Measurements from ENCODE around the gene AGAP1. TPM values are rescaled to one million over a fixed set of nuclear protein-coding genes. Genes with fewer than 3 reads are reported as not detected.

AGAP1 gene
- total RNA-seq, 1 donor = 18.5 TPM

GRCh38 chr2:235860111-235860510 lies 366.3 kb downstream of the AGAP1 start:
- Histone ChIP-seq H3K79me2 (ENCODE audit: insufficient read depth, low read length) (no peaks in the 10 kb centered on the region), H3K27me3 (ENCODE audit: insufficient read depth, low read length) (no peaks in the 10 kb centered on the region), H3K4me3 (ENCODE audit: insufficient read depth, low read length) (no peak overlapping the region), H3K4me1 (ENCODE audit: insufficient read depth, low read length) (no peaks in the 10 kb centered on the region), H2AFZ (ENCODE audit: low read length) (no peak overlapping the region), H3K9me3 (ENCODE audit: low read depth, low read length) (no peaks in the 10 kb centered on the region), H3K36me3 (ENCODE audit: insufficient read depth, low read length) (no peaks in the 10 kb centered on the region), H3K4me2 (ENCODE audit: insufficient read depth, low read length) (no peak overlapping the region), H4K20me1 (ENCODE audit: insufficient read depth, low read length) (peaks cover 6% of the 10 kb centered on the region), H3K27ac (ENCODE audit: low read depth, low read length) (no peak overlapping the region)
- no peak for DNase-seq (ENCODE audit: insufficient read length, low spot score, missing footprints)
- TF ChIP-seq CTCF (IDR thresholded peaks at IDR 0.05; ENCODE audit: extremely low read depth, low read depth, low read length) = no peak

- no peak for TF ChIP-seq CTCF (IDR thresholded peaks at IDR 0.05; ENCODE audit: extremely low read depth, low read depth, low read length)
- no peak overlapping the region for H3K4me2 ChIP-seq (ENCODE audit: insufficient read depth, low read length)
- no peak for DNase-seq (ENCODE audit: insufficient read length, low spot score, missing footprints)
- H3K4me1 ChIP-seq (ENCODE audit: insufficient read depth, low read length) = no peaks in the 10 kb centered on the region
- no peak overlapping the region for H2AFZ ChIP-seq (ENCODE audit: low read length)
- no peak overlapping the region for H3K4me3 ChIP-seq (ENCODE audit: insufficient read depth, low read length)
- no peaks in the 10 kb centered on the region for H3K9me3 ChIP-seq (ENCODE audit: low read depth, low read length)
- no peak overlapping the region for H3K27ac ChIP-seq (ENCODE audit: low read depth, low read length)
- no peaks in the 10 kb centered on the region for H3K79me2 ChIP-seq (ENCODE audit: insufficient read depth, low read length)
- no peaks in the 10 kb centered on the region for H3K27me3 ChIP-seq (ENCODE audit: insufficient read depth, low read length)
- peaks cover 6% of the 10 kb centered on the region for H4K20me1 ChIP-seq (ENCODE audit: insufficient read depth, low read length)
- H3K36me3 ChIP-seq (ENCODE audit: insufficient read depth, low read length) = no peaks in the 10 kb centered on the region
Measured at GRCh38 chr2:235860871-235861270, 367.0 kb downstream of the AGAP1 start.

GRCh38 chr2:235861383-235861782 lies 367.5 kb downstream of the AGAP1 start:
- no peaks in the 10 kb centered on the region for H3K27me3 ChIP-seq (ENCODE audit: insufficient read depth, low read length)
- no peaks in the 10 kb centered on the region for H3K36me3 ChIP-seq (ENCODE audit: insufficient read depth, low read length)
- peaks cover 8% of the 10 kb centered on the region for H4K20me1 ChIP-seq (ENCODE audit: insufficient read depth, low read length)
- TF ChIP-seq CTCF (IDR thresholded peaks at IDR 0.05; ENCODE audit: extremely low read depth, low read depth, low read length) = no peak
- no peak for DNase-seq (ENCODE audit: insufficient read length, low spot score, missing footprints)
- H3K4me3 ChIP-seq (ENCODE audit: insufficient read depth, low read length) = no peak overlapping the region
- no peaks in the 10 kb centered on the region for H3K79me2 ChIP-seq (ENCODE audit: insufficient read depth, low read length)
- no peaks in the 10 kb centered on the region for H3K4me1 ChIP-seq (ENCODE audit: insufficient read depth, low read length)
- H3K4me2 ChIP-seq (ENCODE audit: insufficient read depth, low read length) = no peak overlapping the region
- no peaks in the 10 kb centered on the region for H3K9me3 ChIP-seq (ENCODE audit: low read depth, low read length)
- no peak overlapping the region for H2AFZ ChIP-seq (ENCODE audit: low read length)
- H3K27ac ChIP-seq (ENCODE audit: low read depth, low read length) = no peak overlapping the region

GRCh38 chr2:235863414-235863813 lies 369.6 kb downstream of the AGAP1 start:
- Histone ChIP-seq H3K4me2 (ENCODE audit: insufficient read depth, low read length) (no peak overlapping the region), H2AFZ (ENCODE audit: low read length) (no peak overlapping the region), H3K79me2 (ENCODE audit: insufficient read depth, low read length) (no peaks in the 10 kb centered on the region), H4K20me1 (ENCODE audit: insufficient read depth, low read length) (peaks cover 11% of the 10 kb centered on the region), H3K9me3 (ENCODE audit: low read depth, low read length) (no peaks in the 10 kb centered on the region), H3K36me3 (ENCODE audit: insufficient read depth, low read length) (no peaks in the 10 kb centered on the region), H3K4me3 (ENCODE audit: insufficient read depth, low read length) (no peak overlapping the region), H3K27ac (ENCODE audit: low read depth, low read length) (no peak overlapping the region), H3K27me3 (ENCODE audit: insufficient read depth, low read length) (no peaks in the 10 kb centered on the region), H3K4me1 (ENCODE audit: insufficient read depth, low read length) (no peaks in the 10 kb centered on the region)
- no peak for DNase-seq (ENCODE audit: insufficient read length, low spot score, missing footprints)
- TF ChIP-seq CTCF (IDR thresholded peaks at IDR 0.05; ENCODE audit: extremely low read depth, low read depth, low read length) = no peak
